Upper lobe of right lung (tissue), 1 donor: ENCODE measurements around the gene ATG7. TPM values are rescaled to one million over a fixed set of nuclear protein-coding genes. Genes with fewer than 3 reads are reported as not detected.

Source experiments
- ATAC-seq: fragments of 200-7000 bp; cut with Tn5 transposase; one replicate; pipeline ENCODE4 v1.9.1; 2020; ENCODE audit warnings: mild to moderate bottlenecking, moderate library complexity
- DNase-seq: peaks from one replicate; pipeline ENCODE4 v3.0.0-alpha.2; 2020
- H3K27ac ChIP-seq: fragments of 200-600 bp; one replicate; pipeline ENCODE4 v1.8.0; 2022
- H3K27me3 ChIP-seq: fragments of 200-600 bp; one replicate; pipeline ENCODE4 v1.8.0; 2022; ENCODE audit warnings: mild to moderate bottlenecking
- H3K36me3 ChIP-seq: fragments of 200-600 bp; one replicate; pipeline ENCODE4 v1.8.0; 2022
- H3K4me1 ChIP-seq: fragments of 200-600 bp; one replicate; pipeline ENCODE4 v1.8.0; 2022
- H3K4me3 ChIP-seq: fragments of 200-600 bp; one replicate; pipeline ENCODE4 v1.8.0; 2022; ENCODE audit warnings: mild to moderate bottlenecking
- H3K9me3 ChIP-seq: fragments of 200-600 bp; one replicate; pipeline ENCODE4 v1.8.0; 2022
- CTCF ChIP-seq: fragments of 200-600 bp; IDR thresholded peaks from one replicate; pipeline ENCODE4 v1.8.0; 2022; ENCODE audit warnings: antibody characterized with exemption
- intact Hi-C: fragments of 100-400 bp; cut with DNase I; formaldehyde crosslinking; loops from one replicate; pipeline ENCODE4 v1.11.0; 2022
- total RNA-seq: library from RNA; stranded (reverse); fragmentation: NEBNext Ultra II Directional; extraction: Animal tissue kit (Norgen Biotek cat#: 25700); gene quantifications from one replicate; pipeline ENCODE4 v1.2.1, GENCODE V29; 2021
- donor health status: DM: no; HTN: yes; CAD: no; lungs with severe emphysema.

The ATG7 gene
- total RNA-seq, 1 donor from 2014 or later, result 49.9 TPM

- DNase-seq (no peak), ATAC-seq (no peak)
- no peaks in the 10 kb centered on the region for H3K9me3 ChIP-seq
- H3K36me3 ChIP-seq, result no peaks in the 10 kb centered on the region
- H3K4me1 ChIP-seq, result peaks cover 57% of the 10 kb centered on the region
- no peak overlapping the region for H3K27ac ChIP-seq
- H3K4me3 ChIP-seq, result no peak overlapping the region
- intact Hi-C loops, result no loop called here
- TF ChIP-seq CTCF, result no peak
- H3K27me3 ChIP-seq, result no peaks in the 10 kb centered on the region
Measured at GRCh38 chr3:11589706-11590105, 317.5 kb downstream of the ATG7 start.

GRCh38 chr3:11591002-11591355 lies 318.8 kb downstream of the ATG7 start:
- Histone ChIP-seq H3K4me1 (peaks cover 57% of the 10 kb centered on the region), H3K27me3 (no peaks in the 10 kb centered on the region), H3K27ac (peak overlapping the region; percentile 47), H3K36me3 (no peaks in the 10 kb centered on the region), H3K4me3 (no peak overlapping the region), H3K9me3 (no peaks in the 10 kb centered on the region)
- DNase-seq (no peak), ATAC-seq (no peak)
- no peak for TF ChIP-seq CTCF
- intact Hi-C loops, result no loop called here

- intact Hi-C loops, result no loop called here
- Histone ChIP-seq H3K9me3 (no peaks in the 10 kb centered on the region), H3K4me3 (no peak overlapping the region), H3K27me3 (no peaks in the 10 kb centered on the region), H3K27ac (peak overlapping the region; percentile 47), H3K36me3 (no peaks in the 10 kb centered on the region), H3K4me1 (peaks cover 57% of the 10 kb centered on the region)
- ATAC-seq (peak; percentile 81), DNase-seq (no peak)
- no peak for TF ChIP-seq CTCF
Measured at GRCh38 chr3:11591391-11592282, 319.4 kb downstream of the ATG7 start.

DNA sequence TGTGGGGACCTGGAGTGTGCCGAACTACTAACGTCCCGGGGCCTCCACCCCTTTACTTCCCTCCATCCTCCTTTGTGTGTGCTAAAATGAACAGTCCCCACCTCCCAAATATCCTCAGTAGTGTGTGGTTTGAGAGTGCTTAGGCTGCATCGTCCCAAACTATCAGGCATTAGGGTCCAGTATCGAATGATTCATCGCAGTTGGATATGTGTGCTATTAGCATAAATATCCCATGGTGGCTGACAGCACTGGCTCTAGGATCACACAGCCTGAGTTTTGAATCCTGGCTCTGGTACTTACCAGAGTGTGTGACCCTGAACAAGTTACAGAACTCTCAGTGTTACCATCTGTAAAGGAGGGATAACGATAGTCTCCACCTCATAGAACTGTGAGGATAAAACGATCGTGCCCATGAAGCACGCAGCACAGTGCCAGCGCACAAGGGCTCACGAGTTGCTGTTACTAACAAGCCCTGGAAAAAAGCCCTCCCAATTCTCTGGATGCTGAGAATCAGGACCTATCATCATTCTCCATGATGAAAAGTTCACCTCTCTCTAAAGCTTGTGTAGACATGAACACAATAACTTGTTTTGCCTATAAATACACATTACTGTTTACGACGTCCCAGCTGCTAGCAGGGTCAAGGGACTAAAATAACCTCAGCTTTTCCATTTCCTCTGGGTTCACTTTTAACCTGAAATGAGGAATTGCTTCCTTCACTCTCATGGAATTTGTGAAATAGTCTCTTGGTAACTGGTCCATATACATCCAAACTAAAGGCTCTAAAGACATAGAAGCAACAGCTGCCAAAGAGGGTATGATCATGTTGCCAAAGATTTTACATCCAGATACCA lies 320.5 kb downstream of the ATG7 start:
- H3K27ac ChIP-seq, result peak overlapping the region; percentile 4
- no peak for ATAC-seq

More for the DNA sequence above, 320.5 kb downstream of the ATG7 start:
- Histone ChIP-seq H3K9me3 (no peaks in the 10 kb centered on the region), H3K36me3 (no peaks in the 10 kb centered on the region), H3K27me3 (no peaks in the 10 kb centered on the region), H3K4me3 (no peak overlapping the region), H3K4me1 (peaks cover 57% of the 10 kb centered on the region)
- DNase-seq, result no peak
- no peak for TF ChIP-seq CTCF
- intact Hi-C loops, result no loop called here
